Smooth muscle cell (in vitro differentiated cells): ENCODE results near the gene TPX2. TPM values are rescaled to one million over a fixed set of nuclear protein-coding genes. Genes with fewer than 3 reads are reported as not detected.

ENCODE experiments used
- DNase-seq: peaks from one replicate; lab custom pipeline; 2025; ENCODE audit not compliant: unreplicated experiment; lab: John Stamatoyannopoulos, UW
- H2AFZ ChIP-seq: fragments of 200-600 bp; sonication (generic); 2 replicates; pipeline ENCODE4 v1.6.0; 2016; ENCODE audit warnings: antibody characterized with exemption, low read depth, mild to moderate bottlenecking
- H3F3A ChIP-seq: fragments of 200-600 bp; sonication (generic); 2 replicates; pipeline ENCODE4 v1.6.0; 2017; ENCODE audit warnings: antibody characterized with exemption, low read depth
- H3K27ac ChIP-seq: fragments of 200-600 bp; sonication (generic); 2 replicates; pipeline ENCODE4 v1.5.1; 2016; ENCODE audit warnings: low read depth, mild to moderate bottlenecking
- H3K27me3 ChIP-seq: fragments of 200-600 bp; sonication (generic); 2 replicates; pipeline ENCODE4 v1.6.1; 2016; ENCODE audit warnings: low read depth, mild to moderate bottlenecking
- H3K36me3 ChIP-seq: fragments of 200-600 bp; sonication (generic); 2 replicates; pipeline ENCODE4 v1.5.1; 2016; ENCODE audit warnings: low read depth
- H3K4me1 ChIP-seq: fragments of 200-600 bp; sonication (generic); 2 replicates; pipeline ENCODE4 v1.5.1; 2016; ENCODE audit warnings: low read depth
- H3K4me2 ChIP-seq: fragments of 200-600 bp; sonication (generic); 2 replicates; pipeline ENCODE4 v1.6.0; 2016; ENCODE audit warnings: mild to moderate bottlenecking
- H3K4me3 ChIP-seq: fragments of 200-600 bp; sonication (generic); 2 replicates; pipeline ENCODE4 v1.5.1; 2016; ENCODE audit warnings: mild to moderate bottlenecking
- H3K79me2 ChIP-seq: fragments of 200-600 bp; sonication (generic); 2 replicates; pipeline ENCODE4 v1.6.0; 2016; ENCODE audit warnings: low read depth, mild to moderate bottlenecking
- H3K9ac ChIP-seq: fragments of 200-600 bp; sonication (generic); 2 replicates; pipeline ENCODE4 v1.6.0; 2016; ENCODE audit warnings: low read depth
- H3K9me3 ChIP-seq: fragments of 200-600 bp; sonication (generic); replicated peaks from 2 replicates; pipeline ENCODE4 v1.5.1; 2016; ENCODE audit warnings: low read depth
- H4K20me1 ChIP-seq: fragments of 200-600 bp; sonication (generic); 2 replicates; pipeline ENCODE4 v1.6.0; 2016; ENCODE audit warnings: low read depth
- WGBS: methylation state at CpG from one replicate; pipeline ENCODE4 v1.1.7; 2016; ENCODE audit warnings: low lambda C conversion rate; 5-methylcytosine and 5-hydroxymethylcytosine counted together
- polyA plus RNA-seq: library from polyadenylated mRNA; unstranded; fragments of >200 nt; fragmentation: Nextera tagmentation; extraction: Ambion mirVana; gene quantifications from 2 replicates; pipeline ENCODE4 v1.2.1, GENCODE V29; 2016
- total RNA-seq: library from RNA; depleted of rRNA; stranded (reverse); fragments of >200 nt; gene quantifications from 2 replicates; pipeline ENCODE4 v1.2.3, GENCODE V29; 2014
- TF ChIP-seq, protein P1 (sequence below): fragments of 200-600 bp; sonication (generic); IDR thresholded peaks from 2 replicates; pipeline ENCODE4 v1.5.1; 2017; ENCODE audit warnings: borderline replicate concordance, mild to moderate bottlenecking, antibody characterized with exemption; ENCODE audit not compliant: insufficient read depth, poor library complexity, severe bottlenecking

Gene TPX2
- total and polyA plus RNA-seq, 2 experiments from 2014 or later, result 21.7 to 24.5 TPM

GRCh38 chr20:31704225-31705119, 34.6 kb upstream of the TPX2 start:
- Histone ChIP-seq H3K4me3 (no peak overlapping the region), H3K4me2 (no peak overlapping the region)

GRCh38 chr20:31705191-31705590, 33.9 kb upstream of the TPX2 start:
- Histone ChIP-seq H3K4me3 (no peak overlapping the region), H3K27me3 (no peaks in the 10 kb centered on the region), H3K9ac (no peak overlapping the region), H3K9me3 (no peaks in the 10 kb centered on the region), H3K36me3 (no peaks in the 10 kb centered on the region), H3K4me1 (no peaks in the 10 kb centered on the region), H3K79me2 (peaks cover 61% of the 10 kb centered on the region), H3F3A (no peaks in the 10 kb centered on the region), H3K4me2 (no peak overlapping the region), H4K20me1 (no peaks in the 10 kb centered on the region), H2AFZ (no peak overlapping the region), H3K27ac (peak overlapping the region; percentile 75)
- TF ChIP-seq, protein P1, sequence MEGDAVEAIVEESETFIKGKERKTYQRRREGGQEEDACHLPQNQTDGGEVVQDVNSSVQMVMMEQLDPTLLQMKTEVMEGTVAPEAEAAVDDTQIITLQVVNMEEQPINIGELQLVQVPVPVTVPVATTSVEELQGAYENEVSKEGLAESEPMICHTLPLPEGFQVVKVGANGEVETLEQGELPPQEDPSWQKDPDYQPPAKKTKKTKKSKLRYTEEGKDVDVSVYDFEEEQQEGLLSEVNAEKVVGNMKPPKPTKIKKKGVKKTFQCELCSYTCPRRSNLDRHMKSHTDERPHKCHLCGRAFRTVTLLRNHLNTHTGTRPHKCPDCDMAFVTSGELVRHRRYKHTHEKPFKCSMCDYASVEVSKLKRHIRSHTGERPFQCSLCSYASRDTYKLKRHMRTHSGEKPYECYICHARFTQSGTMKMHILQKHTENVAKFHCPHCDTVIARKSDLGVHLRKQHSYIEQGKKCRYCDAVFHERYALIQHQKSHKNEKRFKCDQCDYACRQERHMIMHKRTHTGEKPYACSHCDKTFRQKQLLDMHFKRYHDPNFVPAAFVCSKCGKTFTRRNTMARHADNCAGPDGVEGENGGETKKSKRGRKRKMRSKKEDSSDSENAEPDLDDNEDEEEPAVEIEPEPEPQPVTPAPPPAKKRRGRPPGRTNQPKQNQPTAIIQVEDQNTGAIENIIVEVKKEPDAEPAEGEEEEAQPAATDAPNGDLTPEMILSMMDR, result no peak
- DNase-seq, result no peak

More at GRCh38 chr20:31704225-31705119, 34.6 kb upstream of the TPX2 start:
- Histone ChIP-seq H2AFZ (no peak overlapping the region), H3K9me3 (no peaks in the 10 kb centered on the region), H3K4me1 (no peaks in the 10 kb centered on the region), H3K79me2 (peaks cover 57% of the 10 kb centered on the region), H3K36me3 (no peaks in the 10 kb centered on the region), H3K27me3 (no peaks in the 10 kb centered on the region), H3K27ac (peak overlapping the region; percentile 75), H4K20me1 (no peaks in the 10 kb centered on the region), H3K9ac (peak overlapping the region; percentile 52), H3F3A (peaks cover 6% of the 10 kb centered on the region)
- TF ChIP-seq, protein P1, result no peak
- WGBS, result 76% methylated on average over 11 of the region's 11 CpGs
- no peak for DNase-seq

GRCh38 chr20:31705598-31706597, 33.2 kb upstream of the TPX2 start:
- H3K79me2 ChIP-seq, result peaks cover 55% of the 10 kb centered on the region

More at GRCh38 chr20:31705598-31706597, 33.2 kb upstream of the TPX2 start:
- 90% methylated on average over 4 of the region's 4 CpGs for WGBS
- Histone ChIP-seq H4K20me1 (no peaks in the 10 kb centered on the region), H3K36me3 (no peaks in the 10 kb centered on the region), H3K27me3 (no peaks in the 10 kb centered on the region), H3K27ac (peak overlapping the region; percentile 75), H3K4me3 (no peak overlapping the region), H3K4me2 (no peak overlapping the region), H2AFZ (no peak overlapping the region), H3K9me3 (no peaks in the 10 kb centered on the region), H3F3A (no peaks in the 10 kb centered on the region), H3K9ac (no peak overlapping the region), H3K4me1 (no peaks in the 10 kb centered on the region)
- no peak for DNase-seq
- TF ChIP-seq, protein P1, result no peak
